ENCODE results near the gene ANKRD29. TPM values are rescaled to one million over a fixed set of nuclear protein-coding genes. Genes with fewer than 3 reads are reported as not detected.
"Not testable (repeated sequence)": the region's sequence is repeated elsewhere in the genome, so short reads cannot be mapped to it uniquely, and the experiment has no call there.

Gene ANKRD29
- total RNA-seq, 1 donor from 2014 or later, result 56.5 TPM

- TF ChIP-seq, protein P1, sequence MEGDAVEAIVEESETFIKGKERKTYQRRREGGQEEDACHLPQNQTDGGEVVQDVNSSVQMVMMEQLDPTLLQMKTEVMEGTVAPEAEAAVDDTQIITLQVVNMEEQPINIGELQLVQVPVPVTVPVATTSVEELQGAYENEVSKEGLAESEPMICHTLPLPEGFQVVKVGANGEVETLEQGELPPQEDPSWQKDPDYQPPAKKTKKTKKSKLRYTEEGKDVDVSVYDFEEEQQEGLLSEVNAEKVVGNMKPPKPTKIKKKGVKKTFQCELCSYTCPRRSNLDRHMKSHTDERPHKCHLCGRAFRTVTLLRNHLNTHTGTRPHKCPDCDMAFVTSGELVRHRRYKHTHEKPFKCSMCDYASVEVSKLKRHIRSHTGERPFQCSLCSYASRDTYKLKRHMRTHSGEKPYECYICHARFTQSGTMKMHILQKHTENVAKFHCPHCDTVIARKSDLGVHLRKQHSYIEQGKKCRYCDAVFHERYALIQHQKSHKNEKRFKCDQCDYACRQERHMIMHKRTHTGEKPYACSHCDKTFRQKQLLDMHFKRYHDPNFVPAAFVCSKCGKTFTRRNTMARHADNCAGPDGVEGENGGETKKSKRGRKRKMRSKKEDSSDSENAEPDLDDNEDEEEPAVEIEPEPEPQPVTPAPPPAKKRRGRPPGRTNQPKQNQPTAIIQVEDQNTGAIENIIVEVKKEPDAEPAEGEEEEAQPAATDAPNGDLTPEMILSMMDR (IDR thresholded peaks at IDR 0.05), result no peak
- DNase-seq (no peak), ATAC-seq (no peak)
- peaks cover 98% of the 10 kb centered on the region for H3K36me3 ChIP-seq
- intact Hi-C loops (cut with DNase I), result no loop called here
- H3K4me1 ChIP-seq, result peaks cover 10% of the 10 kb centered on the region
- H3K4me3 ChIP-seq, result no peak overlapping the region
- no peaks in the 10 kb centered on the region for H3K9me3 ChIP-seq
- no peak overlapping the region for H3K27ac ChIP-seq
- H3K27me3 ChIP-seq (ENCODE audit: low read depth), result no peaks in the 10 kb centered on the region
Measured at GRCh38 chr18:23568281-23569138, 94.2 kb downstream of the ANKRD29 start.

GRCh38 chr18:23567671-23568070, 95.0 kb downstream of the ANKRD29 start:
- no peak for ATAC-seq
- Histone ChIP-seq H3K4me1 (peaks cover 2% of the 10 kb centered on the region), H3K9me3 (no peaks in the 10 kb centered on the region), H3K4me3 (no peak overlapping the region), H3K27ac (no peak overlapping the region), H3K27me3 (ENCODE audit: low read depth) (no peaks in the 10 kb centered on the region), H3K36me3 (peaks cover 99% of the 10 kb centered on the region)
- no peak for DNase-seq
- intact Hi-C loops (cut with DNase I), result no loop called here
- TF ChIP-seq, protein P1 (IDR thresholded peaks at IDR 0.05), result no peak

DNA sequence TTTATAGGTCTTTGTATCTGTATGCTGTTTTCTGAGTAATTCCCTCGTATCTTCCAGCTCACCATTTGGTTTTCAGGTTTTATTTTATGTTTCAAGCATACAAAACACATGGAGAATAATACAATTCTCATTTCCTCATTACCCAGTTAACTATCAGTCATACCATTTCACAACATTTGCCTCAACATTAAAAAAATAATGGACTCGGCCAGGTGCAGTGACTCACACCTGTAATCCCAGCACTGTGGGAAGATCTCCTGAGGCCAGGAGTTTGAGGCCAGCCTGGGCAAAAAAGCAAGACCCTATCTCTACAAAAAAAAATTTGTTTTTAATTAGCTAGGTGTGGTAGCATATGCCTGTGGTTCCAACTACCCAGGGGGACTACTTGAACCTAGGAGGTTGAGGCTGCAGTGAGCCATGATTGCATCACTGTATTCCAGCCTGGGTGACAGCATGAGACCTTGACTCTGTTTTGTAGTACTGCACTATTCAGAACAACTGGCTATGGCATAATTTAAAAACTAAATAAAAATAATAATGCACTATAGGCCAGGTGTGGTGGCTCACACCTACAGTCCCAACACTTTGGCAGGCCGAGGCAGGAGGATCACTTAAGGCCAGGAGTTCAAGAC, 96.7 kb downstream of the ANKRD29 start:
- Histone ChIP-seq H3K27ac (no peak overlapping the region), H3K4me1 (no peaks in the 10 kb centered on the region), H3K9me3 (no peaks in the 10 kb centered on the region), H3K36me3 (peaks cover 98% of the 10 kb centered on the region), H3K27me3 (ENCODE audit: low read depth) (no peaks in the 10 kb centered on the region), H3K4me3 (no peak overlapping the region)
- intact Hi-C loops (cut with DNase I), result no loop called here
- DNase-seq (no peak), ATAC-seq (peak in 1 of 2 donors; percentile 33)
- TF ChIP-seq, protein P1 (IDR thresholded peaks at IDR 0.05), result no peak

GRCh38 chr18:23563377-23564043, 99.2 kb downstream of the ANKRD29 start:
- Histone ChIP-seq H3K9me3 (no peaks in the 10 kb centered on the region), H3K4me1 (no peaks in the 10 kb centered on the region), H3K36me3 (peaks cover 96% of the 10 kb centered on the region), H3K27me3 (ENCODE audit: low read depth) (no peaks in the 10 kb centered on the region), H3K4me3 (no peak overlapping the region), H3K27ac (no peak overlapping the region)
- DNase-seq (no peak), ATAC-seq (peak in 1 of 2 donors; percentile 44)
- intact Hi-C loops (cut with DNase I), result no loop called here
- TF ChIP-seq, protein P1 (IDR thresholded peaks at IDR 0.05), result no peak

DNA sequence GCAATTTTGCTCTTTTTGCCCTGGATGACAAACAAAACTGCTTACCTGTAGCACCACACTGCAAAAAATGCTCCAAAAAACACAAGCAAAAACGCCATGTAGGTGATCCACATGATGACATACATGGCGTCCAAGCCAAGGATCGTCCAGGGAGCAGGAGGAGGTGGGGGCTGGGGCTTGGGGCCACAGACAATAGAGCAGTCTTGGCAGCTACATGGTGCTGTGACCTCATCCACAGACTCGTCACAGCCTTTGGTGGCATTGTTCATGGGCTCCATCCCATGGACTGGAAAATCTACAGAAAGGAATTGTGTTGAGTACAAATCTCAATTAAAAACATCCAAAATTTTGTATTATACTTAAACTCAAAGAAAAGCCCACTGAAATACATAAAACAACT, 102.5 kb downstream of the ANKRD29 start:
- intact Hi-C loops (cut with DNase I), result no loop called here
- TF ChIP-seq, protein P1 (IDR thresholded peaks at IDR 0.05), result no peak
- H3K36me3 ChIP-seq, result peaks cover 96% of the 10 kb centered on the region

GRCh38 chr18:23557511-23557910, 105.2 kb downstream of the ANKRD29 start:
- ATAC-seq; H3K27me3 ChIP-seq (ENCODE audit: low read depth); H3K4me1 ChIP-seq; DNase-seq; intact Hi-C loops (cut with DNase I); H3K4me3 ChIP-seq; H3K27ac ChIP-seq; H3K9me3 ChIP-seq: not testable (repeated sequence)
- peaks cover 96% of the 10 kb centered on the region for H3K36me3 ChIP-seq

More for the DNA sequence above, 102.5 kb downstream of the ANKRD29 start:
- ATAC-seq, result no peak
- Histone ChIP-seq H3K27me3 (ENCODE audit: low read depth) (no peaks in the 10 kb centered on the region), H3K4me3 (no peak overlapping the region), H3K4me1 (no peaks in the 10 kb centered on the region), H3K9me3 (no peaks in the 10 kb centered on the region), H3K27ac (no peak overlapping the region)
- no peak for DNase-seq
